Stimulated activated naive CD8-positive, alpha-beta T cell treated with anti-CD3 and anti-CD28 coated beads, Interleukin-15, Interleukin-2, amounts not matched to agents 100 ng/mL and 50 ng/mL, for 24 hours (primary cell): ENCODE data around the gene TXNRD2.
A peak's percentile ranks its signal among the peaks of the same experiment; 100 is the strongest.

Experiments
- H3K27ac Mint-ChIP-seq: one replicate; pipeline ENCODE4 v1.8.0; 2021; ENCODE audit warnings: mild to moderate bottlenecking, mixed read lengths
- H3K27me3 Mint-ChIP-seq: one replicate; pipeline ENCODE4 v1.8.0; 2021; ENCODE audit warnings: mixed read lengths
- H3K36me3 Mint-ChIP-seq: one replicate; pipeline ENCODE4 v1.8.0; 2021; ENCODE audit warnings: low read depth, mixed read lengths
- H3K4me1 Mint-ChIP-seq: one replicate; pipeline ENCODE4 v1.8.0; 2021; ENCODE audit warnings: low read depth, mixed read lengths
- H3K4me3 Mint-ChIP-seq: one replicate; pipeline ENCODE4 v1.8.0; 2021; ENCODE audit warnings: mild to moderate bottlenecking, mixed read lengths
- H3K9me3 Mint-ChIP-seq: one replicate; pipeline ENCODE4 v1.8.0; 2021; ENCODE audit warnings: mixed read lengths

Gene TXNRD2

DNA sequence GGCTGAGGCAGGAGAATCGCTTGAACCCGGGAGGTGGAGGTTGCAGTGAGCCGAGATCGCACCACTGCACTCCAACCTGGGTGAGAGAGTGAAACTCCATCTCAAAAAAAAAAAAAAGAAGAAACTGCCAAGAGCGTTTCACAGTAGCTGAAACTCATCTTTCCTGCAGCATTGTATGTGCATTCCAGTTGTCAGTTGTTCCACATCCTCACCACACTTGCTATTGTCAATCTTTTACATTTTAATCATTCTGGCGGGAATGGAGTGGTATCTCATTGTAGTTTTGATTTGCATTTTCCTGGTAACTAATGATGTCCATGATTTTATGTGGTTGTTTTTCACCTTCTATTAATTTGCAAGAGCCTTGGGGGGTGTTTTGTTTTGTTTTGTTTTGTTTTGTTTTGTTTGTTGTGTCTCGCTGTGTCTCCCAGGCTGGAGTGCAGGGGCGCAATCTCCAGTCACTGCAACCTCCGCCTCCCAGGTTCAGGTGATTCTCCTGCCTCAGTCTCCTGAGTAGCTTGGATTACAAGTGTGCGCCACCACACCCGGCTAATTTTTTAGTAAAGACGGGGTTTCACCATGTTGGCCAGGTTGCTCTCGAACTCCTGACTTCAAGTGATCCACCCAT, 78.9 kb downstream of the TXNRD2 start:
- Mint-ChIP-seq H3K27me3 (no peaks in the 10 kb centered on the region), H3K27ac (no peak overlapping the region), H3K36me3 (no peaks in the 10 kb centered on the region), H3K4me3 (no peak overlapping the region), H3K9me3 (no peaks in the 10 kb centered on the region), H3K4me1 (peaks cover 7% of the 10 kb centered on the region)

DNA sequence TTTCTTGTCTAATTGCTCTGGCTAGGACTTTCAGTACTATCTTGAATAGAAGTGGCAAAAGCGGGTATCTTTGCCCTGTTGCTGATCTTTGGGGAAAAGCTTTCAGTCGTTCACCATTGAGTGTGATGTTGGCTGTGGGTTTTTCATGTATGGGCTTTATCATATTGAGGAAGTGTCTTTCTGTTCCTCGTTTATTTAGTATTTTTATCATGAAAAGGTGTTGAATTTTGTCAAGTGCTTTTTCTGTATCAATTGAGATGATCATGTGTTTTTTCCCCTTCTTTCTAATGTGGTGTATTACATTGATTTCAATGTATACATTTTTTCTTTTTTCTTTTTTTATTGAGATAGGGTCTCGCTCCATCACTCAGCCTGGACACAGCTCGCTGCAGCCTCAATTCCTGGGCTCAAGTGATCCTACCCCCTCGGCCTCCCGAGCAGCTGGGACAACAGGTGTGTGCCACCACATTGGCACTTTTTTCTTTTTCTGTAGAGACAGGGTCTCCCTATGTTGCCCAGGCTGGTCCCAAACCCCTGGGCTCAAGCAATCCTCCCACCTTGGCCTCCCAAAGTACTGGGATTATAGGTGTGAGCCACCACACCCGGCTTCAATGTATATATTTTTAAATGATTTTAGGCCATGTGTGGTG, 81.6 kb downstream of the TXNRD2 start:
- Mint-ChIP-seq H3K9me3 (no peaks in the 10 kb centered on the region), H3K27me3 (no peaks in the 10 kb centered on the region), H3K27ac (peak overlapping the region; percentile 8)

DNA sequence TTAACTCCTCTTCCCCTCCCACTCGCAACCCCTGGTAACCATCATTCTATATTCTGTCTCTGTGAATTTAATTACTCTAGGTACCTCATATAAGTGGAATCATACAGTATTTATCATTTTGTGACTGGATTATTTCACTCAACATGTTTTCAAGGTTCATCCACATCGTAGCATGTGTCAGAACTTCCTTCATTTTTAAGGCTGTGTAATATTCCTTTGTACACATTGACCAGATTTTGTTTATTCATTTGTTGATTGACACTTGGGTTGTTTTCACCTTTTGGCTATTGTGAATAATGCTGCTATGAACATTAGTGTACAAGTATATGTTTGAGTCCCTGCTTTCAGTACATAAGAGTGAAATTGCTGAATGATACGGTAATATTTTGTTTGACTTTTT, 84.2 kb downstream of the TXNRD2 start:
- H3K4me3 Mint-ChIP-seq: peak overlapping the region; percentile 33
- peaks cover 17% of the 10 kb centered on the region for H3K36me3 Mint-ChIP-seq
- no peaks in the 10 kb centered on the region for H3K27me3 Mint-ChIP-seq

More for the DNA sequence above, 81.6 kb downstream of the TXNRD2 start:
- Mint-ChIP-seq H3K4me3 (no peak overlapping the region), H3K4me1 (peaks cover 25% of the 10 kb centered on the region), H3K36me3 (peaks cover 4% of the 10 kb centered on the region)

DNA sequence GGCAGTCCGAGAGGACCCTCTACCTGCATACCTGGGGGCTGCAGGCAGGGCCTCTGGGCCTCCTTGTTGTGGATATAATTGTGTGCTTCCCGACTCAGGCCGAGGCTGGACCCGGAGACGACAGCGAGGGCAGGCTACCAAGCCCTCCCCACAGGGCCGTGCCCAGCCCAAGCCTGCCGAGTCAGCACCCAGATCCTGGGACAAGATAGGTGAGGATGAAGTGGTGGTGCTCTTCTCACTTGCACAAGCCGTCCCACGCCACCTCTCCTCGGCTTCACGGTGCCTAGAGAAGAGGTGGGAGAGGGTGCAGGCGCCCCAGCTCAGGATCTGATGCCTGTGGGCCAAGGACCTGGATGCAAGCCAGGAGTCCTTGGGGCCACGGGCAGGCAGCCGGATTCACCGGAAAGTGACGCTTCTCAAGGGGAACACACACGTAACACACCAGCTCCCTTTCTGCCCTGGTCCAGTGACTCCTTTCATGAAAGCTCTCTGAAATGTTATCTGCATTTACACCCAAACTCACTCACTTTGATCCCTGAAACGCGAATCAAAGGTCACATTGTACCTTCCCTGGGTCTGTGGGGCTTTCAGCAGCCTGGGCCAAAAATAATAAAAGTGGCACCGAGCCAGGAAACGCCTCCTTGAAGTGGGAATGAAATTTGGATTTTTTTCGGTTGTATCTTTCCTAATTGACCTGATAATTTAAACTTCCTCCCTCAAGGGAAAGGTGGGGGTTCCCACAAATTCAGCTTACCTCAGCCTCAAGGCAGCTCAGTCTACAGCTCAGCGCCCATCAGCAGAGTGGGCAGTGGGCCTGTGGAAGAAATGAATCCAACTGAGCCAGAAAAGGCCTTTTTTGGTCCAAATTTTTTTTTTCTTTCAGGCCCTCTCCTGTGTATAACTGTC, 85.9 kb downstream of the TXNRD2 start:
- Mint-ChIP-seq H3K36me3 (peaks cover 29% of the 10 kb centered on the region), H3K27me3 (no peaks in the 10 kb centered on the region), H3K27ac (peak overlapping the region; percentile 95), H3K9me3 (no peaks in the 10 kb centered on the region), H3K4me1 (peaks cover 46% of the 10 kb centered on the region), H3K4me3 (peak overlapping the region; percentile 96)

More for the DNA sequence above, 84.2 kb downstream of the TXNRD2 start:
- Mint-ChIP-seq H3K9me3 (no peaks in the 10 kb centered on the region), H3K4me1 (peaks cover 41% of the 10 kb centered on the region), H3K27ac (peak overlapping the region; percentile 95)

DNA sequence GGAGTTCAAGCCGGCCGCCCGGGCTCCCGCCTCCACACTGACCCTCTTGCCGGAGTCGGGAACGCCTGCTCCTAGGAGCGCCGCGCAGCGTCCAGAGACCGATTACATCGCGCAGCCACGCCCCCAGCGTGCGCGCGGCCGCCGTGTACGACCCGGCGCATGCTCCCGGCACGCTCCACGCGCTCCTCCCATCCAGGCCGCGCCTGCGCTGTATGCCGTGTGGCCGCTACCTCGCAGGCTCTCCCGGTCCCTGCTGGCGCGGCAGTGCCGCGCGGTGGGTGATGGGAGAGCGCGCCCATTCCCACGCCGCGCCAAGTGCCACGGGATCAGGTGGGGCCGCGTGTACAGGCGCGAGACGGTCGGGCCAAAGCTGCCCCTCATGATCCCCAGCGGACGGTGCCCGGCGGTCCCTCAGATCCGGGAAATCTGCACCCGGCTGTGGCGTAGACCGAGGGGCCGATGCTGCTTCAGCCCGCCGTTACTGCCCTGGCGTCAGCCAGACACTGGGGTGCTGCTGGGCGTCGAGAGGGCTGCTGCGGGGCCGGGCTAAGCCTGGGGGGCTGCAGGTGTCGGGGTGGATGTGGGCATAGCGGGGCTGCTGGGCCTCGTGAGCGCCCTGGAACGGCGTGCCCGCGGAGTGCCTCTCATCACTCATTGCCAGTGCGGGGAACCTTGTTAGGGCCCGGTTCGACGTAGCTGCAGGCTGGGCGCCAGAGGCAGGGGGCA, 86.7 kb downstream of the TXNRD2 start, which contains the start of the genes GNB1L and RTL10:
Gene GNB1L (minus strand): TSS at position 97 of the 726 bp plus-strand sequence. CDS start 33,519 bp downstream, outside the sequence.
Gene RTL10 (minus strand): TSS at position 97 of the 726 bp plus-strand sequence. CDS start 2,613 bp downstream, outside the sequence.
- H3K27me3 Mint-ChIP-seq: no peaks in the 10 kb centered on the region
- peaks cover 51% of the 10 kb centered on the region for H3K4me1 Mint-ChIP-seq
- peak within 1 kb of the TSS; percentile 96 for H3K4me3 Mint-ChIP-seq
- H3K36me3 Mint-ChIP-seq: peaks cover 37% of the 10 kb centered on the region
- H3K9me3 Mint-ChIP-seq: no peaks in the 10 kb centered on the region
- H3K27ac Mint-ChIP-seq: peak within 1 kb of the TSS; percentile 95

DNA sequence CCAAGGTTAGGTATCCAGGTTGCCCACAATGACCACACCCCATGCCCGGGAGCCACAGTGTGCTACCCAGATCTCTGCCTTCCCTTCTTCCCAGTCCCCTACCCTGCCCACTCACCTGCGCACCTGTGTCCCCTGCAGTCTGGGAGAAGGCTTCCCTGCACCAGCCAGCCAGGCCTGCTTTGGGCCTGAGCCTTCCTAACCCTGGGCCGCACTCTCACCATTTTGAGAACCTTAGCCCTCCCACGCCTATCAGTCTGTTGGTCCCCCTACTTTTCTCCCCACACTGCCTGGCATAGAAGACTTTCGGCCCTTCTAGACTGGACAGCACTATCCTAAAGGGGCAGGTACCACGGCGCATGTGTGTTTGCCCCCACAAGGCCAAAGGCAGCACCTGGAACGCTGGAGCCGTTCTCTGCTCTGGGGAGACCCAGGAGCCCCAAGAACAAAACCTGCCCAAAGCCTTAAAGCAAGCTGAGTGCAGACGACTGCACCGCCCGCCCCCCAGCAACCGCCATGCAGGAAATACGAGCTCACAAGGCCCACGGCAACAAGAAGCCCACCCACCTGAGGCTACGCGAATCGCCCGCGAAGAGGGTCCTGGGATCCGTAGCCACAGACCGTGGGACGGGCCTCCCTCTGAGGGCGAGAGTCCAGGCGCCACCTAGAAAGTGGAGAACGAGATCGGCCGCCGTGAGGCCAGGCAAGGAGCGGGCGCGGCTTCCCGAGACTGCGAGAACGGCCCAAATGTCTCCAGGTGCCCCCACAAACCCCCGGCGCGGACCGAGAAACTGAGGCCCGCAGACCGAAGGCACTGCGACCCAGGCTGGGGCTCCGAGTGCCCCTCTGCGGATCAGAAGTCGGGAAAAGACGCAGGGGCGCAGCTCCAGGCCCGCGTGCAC, 87.5 kb downstream of the TXNRD2 start:
- peak overlapping the region; percentile 93 for H3K27ac Mint-ChIP-seq
- no peaks in the 10 kb centered on the region for H3K9me3 Mint-ChIP-seq
- peak overlapping the region; percentile 96 for H3K4me3 Mint-ChIP-seq
- H3K27me3 Mint-ChIP-seq: no peaks in the 10 kb centered on the region
- peaks cover 51% of the 10 kb centered on the region for H3K4me1 Mint-ChIP-seq
- H3K36me3 Mint-ChIP-seq: peaks cover 41% of the 10 kb centered on the region

DNA sequence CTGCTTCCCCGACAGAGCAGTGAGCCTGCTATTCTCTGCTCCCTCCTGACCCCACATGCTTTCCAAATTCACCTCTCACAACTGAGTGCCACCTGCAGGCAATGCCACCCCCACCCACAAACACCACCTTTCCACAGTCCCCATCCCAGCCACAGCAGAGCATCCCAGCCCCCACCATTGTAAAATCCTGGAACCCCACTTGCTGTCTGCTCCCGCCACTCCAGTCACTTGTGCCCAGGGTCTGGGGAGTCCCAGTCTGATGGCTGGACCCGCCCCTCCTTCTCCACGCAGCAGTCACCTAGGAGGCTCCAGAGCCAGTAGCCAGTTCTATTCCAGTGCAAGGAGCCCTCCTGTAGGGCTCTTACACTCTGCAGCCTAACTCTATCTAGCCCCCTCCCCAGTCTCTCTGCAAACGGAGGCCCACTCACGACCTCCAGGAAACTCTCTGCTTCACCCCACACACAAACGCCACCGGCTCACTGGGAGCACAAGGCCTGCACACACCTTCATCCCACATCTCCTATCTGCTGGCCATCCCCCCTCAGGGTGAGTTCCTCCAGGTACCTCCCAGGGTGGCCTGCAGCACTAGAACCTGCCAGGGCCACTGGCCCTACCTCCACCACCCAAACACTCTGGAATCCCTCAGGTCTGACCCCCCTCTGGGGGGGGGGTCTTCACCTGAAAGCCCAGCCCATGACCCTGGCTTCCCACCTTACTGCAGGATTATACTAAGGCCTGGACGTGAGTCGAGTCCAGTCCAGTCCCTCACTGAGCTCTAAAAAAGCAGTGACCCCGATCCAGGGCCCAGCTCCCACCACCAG, 88.3 kb downstream of the TXNRD2 start:
- Mint-ChIP-seq H3K27me3 (no peaks in the 10 kb centered on the region), H3K27ac (peak overlapping the region; percentile 93), H3K9me3 (no peaks in the 10 kb centered on the region), H3K4me3 (peak overlapping the region; percentile 96), H3K4me1 (peaks cover 59% of the 10 kb centered on the region), H3K36me3 (peaks cover 47% of the 10 kb centered on the region)

DNA sequence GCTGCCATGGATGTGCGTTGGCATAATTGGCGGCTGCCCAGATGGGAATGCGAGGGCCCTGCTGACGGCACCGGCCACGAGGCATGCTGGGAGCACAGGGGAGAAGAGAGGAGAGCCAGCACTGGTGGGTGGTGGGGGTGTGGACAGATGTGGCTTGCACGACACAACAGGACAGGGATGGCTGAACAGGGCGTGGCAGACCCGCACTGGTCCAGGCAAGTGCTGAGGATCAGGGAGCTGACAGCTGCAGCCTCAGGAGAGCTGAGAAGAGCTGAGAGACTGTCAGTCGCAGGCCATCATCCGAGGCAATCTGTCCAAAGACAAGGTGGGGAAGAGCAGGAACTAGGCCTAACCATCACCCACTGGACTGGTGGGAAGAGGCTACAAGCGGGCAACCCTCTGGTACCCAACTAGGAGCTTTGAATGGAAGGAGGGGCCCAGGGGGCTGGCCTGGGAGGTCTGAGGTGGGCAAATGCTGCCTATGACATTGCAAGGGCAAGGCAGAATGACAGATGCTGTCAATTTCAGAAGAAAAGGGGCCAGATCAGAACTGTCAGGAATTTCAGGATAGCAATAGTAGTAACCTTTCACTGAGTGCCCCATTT, 89.3 kb downstream of the TXNRD2 start:
- Mint-ChIP-seq H3K4me1 (peaks cover 53% of the 10 kb centered on the region), H3K27me3 (no peaks in the 10 kb centered on the region), H3K9me3 (no peaks in the 10 kb centered on the region), H3K27ac (peak overlapping the region; percentile 93), H3K36me3 (peaks cover 55% of the 10 kb centered on the region), H3K4me3 (peak overlapping the region; percentile 96)

DNA sequence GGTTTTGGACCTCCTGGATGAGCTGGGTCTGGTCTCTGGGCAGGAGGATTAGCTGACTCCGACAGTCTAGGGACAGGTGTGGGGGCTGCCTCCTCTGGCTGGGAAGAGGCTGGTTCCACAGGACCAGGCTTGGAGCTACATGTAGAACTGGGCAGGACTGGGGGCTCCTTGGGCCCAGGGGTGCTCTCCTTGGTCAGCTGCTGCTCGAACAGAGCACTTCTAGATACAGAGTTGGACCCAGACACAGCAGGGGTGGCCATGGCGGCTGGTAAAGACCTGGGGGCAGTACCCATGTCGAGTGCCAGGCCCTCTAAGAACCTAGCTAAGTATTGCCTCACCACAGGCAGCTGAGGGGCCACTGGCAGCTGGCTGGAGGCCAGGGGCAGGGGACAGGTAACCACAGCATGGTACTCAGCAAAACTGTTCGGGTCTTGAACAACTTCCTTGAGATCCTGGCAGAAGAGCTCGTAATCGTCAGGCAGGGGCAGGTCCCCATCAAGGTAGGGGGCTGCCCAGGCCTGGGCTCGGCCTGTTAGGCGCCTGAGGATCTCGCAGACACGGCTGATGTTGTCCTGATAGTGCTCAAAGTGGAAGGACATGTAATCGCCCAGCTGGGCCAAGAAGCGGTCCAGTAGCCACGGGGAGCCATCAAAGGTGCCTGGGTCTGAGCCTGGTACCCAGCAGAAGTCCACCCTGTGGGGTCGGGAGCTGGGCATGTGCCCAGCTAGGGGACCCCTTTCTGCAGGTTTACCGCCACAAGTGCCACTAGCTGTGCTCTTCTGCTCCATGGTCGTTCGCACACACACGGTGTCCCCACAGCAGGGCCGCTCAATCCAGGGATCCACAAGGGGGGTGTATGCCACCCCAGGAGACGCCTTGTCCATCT, 90.1 kb downstream of the TXNRD2 start:
- peak overlapping the region; percentile 96 for H3K4me3 Mint-ChIP-seq
- no peak overlapping the region for H3K27ac Mint-ChIP-seq
- peaks cover 55% of the 10 kb centered on the region for H3K36me3 Mint-ChIP-seq
- no peaks in the 10 kb centered on the region for H3K9me3 Mint-ChIP-seq
- peaks cover 45% of the 10 kb centered on the region for H3K4me1 Mint-ChIP-seq
- no peaks in the 10 kb centered on the region for H3K27me3 Mint-ChIP-seq

DNA sequence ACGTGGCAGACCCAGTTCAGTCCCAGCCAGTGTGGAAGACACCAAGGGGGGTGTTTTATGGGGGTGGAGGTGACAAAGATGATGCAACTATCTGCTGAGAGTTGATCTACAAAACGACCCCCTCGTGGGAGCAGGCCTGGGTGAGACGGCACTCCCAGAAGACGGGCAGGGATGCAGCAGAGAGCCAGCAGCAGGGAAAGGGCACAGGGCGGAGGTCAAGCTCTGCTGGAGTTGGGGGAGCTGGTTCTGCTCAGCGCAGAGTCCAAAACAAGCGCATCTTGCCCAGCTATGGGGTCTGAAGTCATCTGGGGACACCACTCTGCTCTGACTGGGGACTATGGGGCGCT, 90.9 kb downstream of the TXNRD2 start:
- H3K4me1 Mint-ChIP-seq: peaks cover 40% of the 10 kb centered on the region
- H3K9me3 Mint-ChIP-seq: no peaks in the 10 kb centered on the region
- H3K27ac Mint-ChIP-seq: no peak overlapping the region

DNA sequence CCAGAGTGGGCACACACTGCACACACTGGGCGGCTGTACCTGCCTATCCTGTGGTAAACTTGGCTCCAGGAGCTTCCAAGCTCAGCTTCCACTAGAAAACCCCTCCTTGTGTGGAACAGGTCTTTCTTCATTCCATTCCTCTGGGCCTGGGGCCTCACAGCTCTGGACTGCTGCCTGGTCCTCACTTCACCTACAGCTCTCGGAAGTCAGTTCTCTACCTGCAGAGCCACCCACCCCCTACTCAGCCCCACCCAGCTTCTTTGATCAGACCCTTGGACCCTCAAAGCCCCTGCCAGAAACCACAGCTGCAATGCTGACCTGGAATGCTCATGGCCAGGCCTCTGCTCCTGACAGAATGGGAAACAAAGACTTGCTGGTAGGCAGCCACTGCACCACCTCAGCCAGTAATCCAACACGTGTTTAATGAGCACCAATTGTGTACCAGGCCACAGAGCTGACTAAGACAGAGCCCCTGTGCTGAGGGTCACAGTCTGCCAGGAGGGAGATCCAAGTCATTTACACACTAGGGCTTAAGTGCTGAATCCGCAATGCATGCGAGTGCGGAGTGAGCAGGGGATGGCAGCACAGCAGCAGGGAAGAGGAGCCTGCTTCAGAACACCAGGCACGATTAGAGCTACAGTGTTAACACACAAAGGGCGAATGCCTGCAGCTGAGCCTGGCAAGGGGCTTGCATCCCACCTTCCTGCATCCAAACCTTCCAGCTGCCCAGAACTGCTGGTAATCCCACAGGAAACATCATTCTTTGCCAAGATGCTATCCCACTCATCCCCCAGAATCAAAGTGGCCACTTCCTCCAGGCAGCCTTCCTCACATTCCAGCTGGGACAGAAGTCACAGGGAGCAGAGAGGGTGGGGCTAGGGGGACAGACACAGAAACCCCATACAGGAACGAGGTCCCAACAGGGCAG, 91.5 kb downstream of the TXNRD2 start:
- H3K9me3 Mint-ChIP-seq: no peaks in the 10 kb centered on the region
- H3K27ac Mint-ChIP-seq: peak overlapping the region; percentile 50
- H3K4me3 Mint-ChIP-seq: no peak overlapping the region
- peaks cover 42% of the 10 kb centered on the region for H3K4me1 Mint-ChIP-seq
- no peaks in the 10 kb centered on the region for H3K27me3 Mint-ChIP-seq
- peaks cover 51% of the 10 kb centered on the region for H3K36me3 Mint-ChIP-seq

More for the DNA sequence above, 90.9 kb downstream of the TXNRD2 start:
- Mint-ChIP-seq H3K27me3 (no peaks in the 10 kb centered on the region), H3K36me3 (peaks cover 51% of the 10 kb centered on the region), H3K4me3 (no peak overlapping the region)
